Cardiac fibroblast (primary cell): ENCODE data around the gene ATP2B2.
A peak's percentile ranks its signal among the peaks of the same experiment; 100 is the strongest.

ENCODE experiments used
- DNase-seq, 2 donors: peaks; one replicate each; pipeline versions ENCODE4 v3.0.0 to v3.0.0-alpha.2; 2010; ENCODE audit warnings: low read depth in 2 of 2
- H3K4me3 ChIP-seq, 2 donors: replicated peaks in 1 of 2; 1 replicate in 1 of 2; 2 replicates in 1 of 2; pipeline ENCODE4 v1.5.1; 2011; ENCODE audit warnings: low read depth in 2 of 2, low read length in 2 of 2, mild to moderate bottlenecking in 2 of 2, moderate library complexity in 1 of 2
- TF ChIP-seq, protein P1 (sequence below): IDR thresholded peaks from one replicate; pipeline ENCODE4 v1.5.1; 2011; ENCODE audit warnings: low read depth, mild to moderate bottlenecking, low read length, inconsistent platforms

ATP2B2 gene

DNA sequence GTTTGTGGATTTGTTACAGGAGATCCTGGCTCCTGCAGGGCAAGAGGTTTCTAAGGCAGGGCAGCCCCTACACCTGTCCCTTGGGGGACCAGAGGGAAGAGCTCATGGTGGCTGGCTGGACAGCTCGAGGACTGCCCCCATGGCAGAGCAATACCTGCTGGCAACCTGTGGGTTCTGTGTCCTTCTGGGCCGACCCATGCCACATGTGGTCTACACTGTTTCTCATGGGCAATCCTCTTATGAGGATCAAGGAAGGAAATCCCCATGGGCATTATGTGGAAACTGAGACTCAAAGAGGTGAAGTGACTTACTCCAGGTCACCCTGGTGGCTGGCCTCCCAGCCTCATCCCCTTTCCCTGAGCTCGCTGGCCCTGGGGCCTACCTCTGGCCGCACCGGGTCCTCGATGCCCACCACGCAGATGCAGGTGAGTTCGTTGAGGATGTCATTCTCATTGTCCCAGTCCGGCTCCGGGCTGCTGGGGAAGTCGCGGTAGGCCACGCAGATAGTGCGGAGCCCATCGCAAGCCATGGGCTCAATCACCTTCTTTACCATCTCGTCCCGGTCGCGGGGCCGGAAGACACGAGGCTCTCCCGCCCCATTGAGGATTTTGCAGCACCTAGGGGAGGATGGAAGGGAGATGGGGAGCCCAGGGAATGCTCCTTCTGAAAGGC is 146.9 kb downstream of the ATP2B2 start:
- DNase-seq, result no peak
- no peak overlapping the region for H3K4me3 ChIP-seq
- TF ChIP-seq, protein P1, sequence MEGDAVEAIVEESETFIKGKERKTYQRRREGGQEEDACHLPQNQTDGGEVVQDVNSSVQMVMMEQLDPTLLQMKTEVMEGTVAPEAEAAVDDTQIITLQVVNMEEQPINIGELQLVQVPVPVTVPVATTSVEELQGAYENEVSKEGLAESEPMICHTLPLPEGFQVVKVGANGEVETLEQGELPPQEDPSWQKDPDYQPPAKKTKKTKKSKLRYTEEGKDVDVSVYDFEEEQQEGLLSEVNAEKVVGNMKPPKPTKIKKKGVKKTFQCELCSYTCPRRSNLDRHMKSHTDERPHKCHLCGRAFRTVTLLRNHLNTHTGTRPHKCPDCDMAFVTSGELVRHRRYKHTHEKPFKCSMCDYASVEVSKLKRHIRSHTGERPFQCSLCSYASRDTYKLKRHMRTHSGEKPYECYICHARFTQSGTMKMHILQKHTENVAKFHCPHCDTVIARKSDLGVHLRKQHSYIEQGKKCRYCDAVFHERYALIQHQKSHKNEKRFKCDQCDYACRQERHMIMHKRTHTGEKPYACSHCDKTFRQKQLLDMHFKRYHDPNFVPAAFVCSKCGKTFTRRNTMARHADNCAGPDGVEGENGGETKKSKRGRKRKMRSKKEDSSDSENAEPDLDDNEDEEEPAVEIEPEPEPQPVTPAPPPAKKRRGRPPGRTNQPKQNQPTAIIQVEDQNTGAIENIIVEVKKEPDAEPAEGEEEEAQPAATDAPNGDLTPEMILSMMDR, result no peak

DNA sequence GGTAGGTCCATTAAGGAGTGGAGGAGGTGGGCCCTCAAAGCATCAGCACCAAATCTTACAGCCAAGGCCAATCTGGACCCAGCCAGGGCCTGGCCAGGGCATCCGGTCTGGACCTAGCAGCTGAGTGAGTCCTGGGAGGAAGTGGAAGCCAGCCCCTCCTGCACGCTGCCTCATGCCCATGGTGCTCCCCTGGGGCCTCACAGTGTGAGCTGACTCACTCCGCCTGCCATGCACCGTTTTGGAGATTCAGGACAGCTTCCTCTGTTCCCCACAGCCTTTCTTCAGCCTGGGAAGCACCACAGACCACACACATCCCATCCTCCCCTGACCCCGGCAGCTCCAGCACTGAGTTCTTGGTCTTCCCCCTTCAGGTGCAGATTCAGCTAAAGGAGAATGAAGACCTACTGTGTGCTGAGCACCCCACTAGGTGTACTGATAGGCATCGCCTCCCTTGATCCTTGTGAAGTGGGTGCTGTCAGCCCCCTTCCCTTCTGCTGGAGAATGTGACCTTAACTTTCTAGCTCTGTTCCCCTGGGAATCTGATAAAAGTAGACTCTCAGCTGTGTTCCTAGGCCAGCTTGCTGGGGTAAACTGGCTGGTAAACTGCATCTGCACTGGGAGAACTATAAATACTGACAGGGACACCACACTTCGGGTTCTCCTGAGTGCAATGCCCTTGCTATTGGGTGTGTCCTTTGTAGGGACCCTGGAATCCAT is 147.6 kb downstream of the ATP2B2 start:
- DNase-seq, result peak; percentile 93 to 97
- no peak overlapping the region for H3K4me3 ChIP-seq
- TF ChIP-seq, protein P1, result no peak

DNA sequence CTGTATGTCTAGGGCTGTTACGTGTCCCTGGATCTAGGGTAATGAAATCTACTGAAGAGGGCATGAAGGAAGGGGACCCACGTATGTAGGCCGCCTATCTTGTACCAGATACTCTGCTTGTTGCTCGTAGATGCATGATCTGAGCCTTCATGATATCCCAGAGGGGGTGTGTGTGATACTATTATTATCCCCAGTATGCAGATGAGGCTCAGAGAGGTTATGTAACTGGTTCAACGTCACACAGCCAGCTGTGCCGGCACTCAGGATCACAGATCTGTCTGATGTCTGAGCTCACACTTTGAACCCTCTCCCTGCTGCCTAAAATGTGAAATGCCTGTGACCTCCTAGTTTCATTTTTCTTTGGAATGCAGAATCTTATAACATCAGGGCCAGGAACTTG is 148.3 kb downstream of the ATP2B2 start:
- no peak overlapping the region for H3K4me3 ChIP-seq
- peak in 1 of 2 donors; percentile 38 for DNase-seq
- TF ChIP-seq, protein P1, result no peak

DNA sequence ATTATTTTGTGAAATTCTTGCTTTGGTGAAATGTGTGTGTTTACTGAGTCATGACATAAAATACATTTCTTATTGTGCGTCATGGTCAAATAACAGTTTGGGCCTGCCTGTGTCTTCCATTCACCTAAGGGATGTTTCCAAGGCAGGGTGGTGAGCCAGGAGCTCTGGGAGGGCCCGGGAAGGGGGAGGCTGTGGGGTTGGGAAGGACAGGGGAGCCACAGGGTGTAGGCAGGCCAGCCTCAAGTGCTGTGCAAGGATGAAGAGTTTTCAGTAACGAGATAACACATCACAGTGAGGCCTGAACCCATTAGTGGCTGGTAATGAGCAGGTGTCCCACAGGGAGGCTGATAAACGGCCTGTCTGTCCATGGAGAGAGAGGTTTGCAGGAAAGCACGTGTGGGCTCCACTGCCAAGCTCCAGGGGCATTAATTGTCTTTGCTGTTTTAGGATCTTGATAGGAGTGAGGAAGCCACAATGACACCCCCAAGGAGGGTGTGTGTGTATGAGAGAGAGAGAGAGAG is 148.9 kb downstream of the ATP2B2 start:
- H3K4me3 ChIP-seq, result no peak overlapping the region
- DNase-seq, result peak in 1 of 2 donors; percentile 48
- TF ChIP-seq, protein P1, result no peak

DNA sequence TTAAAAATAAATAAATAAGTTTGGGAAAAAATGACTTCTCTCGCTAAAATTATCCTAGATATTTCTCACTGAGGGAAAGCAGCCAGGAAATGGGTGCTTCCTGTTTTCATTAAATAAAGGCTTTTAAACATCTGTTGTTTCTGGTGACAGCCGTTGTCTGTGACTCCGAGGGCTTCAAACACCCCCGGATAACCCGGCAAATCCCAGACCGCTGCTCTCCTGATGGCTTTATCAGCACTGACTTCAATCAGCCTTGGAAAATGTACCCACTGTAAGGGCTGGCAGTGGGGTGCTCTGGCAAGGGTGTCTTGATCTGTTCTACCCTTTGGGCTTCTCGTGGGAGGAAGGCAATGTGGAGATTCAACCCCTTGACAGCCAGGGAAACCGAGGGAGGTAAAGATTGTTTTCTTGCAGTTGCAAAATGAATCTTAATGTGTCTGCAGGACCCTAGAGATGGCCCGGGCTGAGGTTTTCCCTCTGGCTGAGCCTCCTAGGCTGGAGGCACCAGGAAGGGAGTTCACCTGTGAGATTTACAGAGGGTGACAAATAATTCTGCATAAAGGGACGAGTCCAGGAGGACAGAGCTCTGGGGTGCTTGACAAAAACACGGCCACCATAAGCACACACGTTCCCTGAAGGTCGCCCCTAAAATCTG is 150.9 kb downstream of the ATP2B2 start:
- peak in 1 of 2 donors; percentile 12 for DNase-seq

DNA sequence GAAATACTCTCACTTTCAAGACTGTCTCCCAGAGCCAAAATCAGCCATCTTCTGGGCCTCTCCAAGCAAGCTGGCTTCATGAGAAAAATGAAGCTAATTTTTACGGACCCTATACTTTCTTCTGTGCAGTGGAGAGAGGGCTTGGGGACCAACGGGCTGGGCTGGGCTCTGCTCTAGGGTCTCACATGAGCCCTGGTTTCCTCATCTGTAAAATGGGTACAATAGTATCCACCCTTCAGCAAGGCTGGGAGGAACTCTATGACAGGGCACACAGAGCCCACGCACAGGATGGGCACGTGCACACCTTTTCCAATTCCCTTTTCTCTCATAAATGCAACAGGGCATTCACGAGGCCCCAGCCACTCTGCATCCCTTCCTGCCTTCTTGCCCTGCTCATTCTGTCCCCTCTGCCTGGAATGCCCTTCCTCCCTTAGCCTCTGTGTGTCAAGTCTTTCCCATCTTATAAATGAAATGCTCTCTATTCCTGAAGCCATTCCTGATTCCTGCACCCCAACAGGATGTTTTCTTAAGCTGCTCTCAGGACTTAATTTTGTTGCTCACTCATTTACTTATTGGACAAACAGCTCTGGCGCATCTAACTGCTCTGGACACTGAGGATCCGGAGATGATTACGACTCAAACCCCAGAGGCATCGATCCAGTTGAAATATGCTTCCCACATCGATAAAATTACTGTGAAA is 151.6 kb downstream of the ATP2B2 start:
- TF ChIP-seq, protein P1, result no peak
- H3K4me3 ChIP-seq, result no peak overlapping the region

More for the DNA sequence above, 150.9 kb downstream of the ATP2B2 start:
- TF ChIP-seq, protein P1, result no peak
- no peak overlapping the region for H3K4me3 ChIP-seq

More for the DNA sequence above, 151.6 kb downstream of the ATP2B2 start:
- peak in 1 of 2 donors; percentile 30 for DNase-seq
